A549 treated with CORT108297 at 1 μM for 4 hours (cell line): ENCODE results near the gene TP53BP2. TPM values are rescaled to one million over a fixed set of nuclear protein-coding genes. Genes with fewer than 3 reads are reported as not detected.

Source experiments
- total RNA-seq: library from RNA; stranded (reverse); fragments of 200-300 nt; extraction: Qiagen RNA extraction; gene quantifications from 5 replicates; pipeline ENCODE4 v1.2.3, GENCODE V29; 2022

TP53BP2 gene
- 20.0 to 26.6 TPM (median 22.9 TPM) in 5 replicates for total RNA-seq

GRCh38 chr1:223845810-223846682, at the start of gene TP53BP2:
TSS of gene TP53BP2 (minus strand) at chr1:223845947. CDS start at chr1:223845680, 267 bp downstream.

Other genes starting within 250 kb of the TP53BP2 start
- gene CAPN8, start 180.2 kb downstream of the TP53BP2 start, total RNA-seq, result 0.57 to 0.88 TPM (median 0.74 TPM) in 5 replicates
- 393 to 471 TPM (median 420 TPM) in 5 replicates for gene CAPN2, start 133.4 kb downstream of the TP53BP2 start, total RNA-seq